GM12878 (cell line): ENCODE results near the gene CYS1.

ENCODE experiments used
- CBX5 ChIP-seq: sonication (generic); IDR thresholded peaks from 2 replicates; pipeline ENCODE4 v1.6.1; 2016; ENCODE audit warnings: low read depth, moderate library complexity, mild to moderate bottlenecking, inconsistent platforms
- CTCF ChIP-seq, 3 experiments: IDR thresholded peaks in 2 of 3; conservative IDR thresholded peaks in 1 of 3; 2 replicates each; pipeline ENCODE4 v1.5.1; 2011; ENCODE audit warnings: low read depth in 3 of 3, low read length in 3 of 3, mild to moderate bottlenecking in 3 of 3, control low read depth in 2 of 3, moderate library complexity in 2 of 3, inconsistent platforms in 1 of 3, mixed read lengths in 1 of 3; ENCODE audit not compliant: control insufficient read depth in 2 of 3, insufficient read depth in 1 of 3; ENCODE audit errors: extremely low read depth in 1 of 3
- MEF2A ChIP-seq: IDR thresholded peaks from 2 replicates; pipeline ENCODE4 v1.6.1; 2011; ENCODE audit warnings: low read depth, mild to moderate bottlenecking, low read length, moderate library complexity; ENCODE audit not compliant: insufficient read depth
- MXI1 ChIP-seq: fragments of 150-350 bp; IDR thresholded peaks from 2 replicates; pipeline ENCODE4 v1.6.1; 2011; ENCODE audit warnings: low read depth, mild to moderate bottlenecking, inconsistent platforms, low read length, improper control_type of control experiment
- PAX5 ChIP-seq: IDR thresholded peaks from 2 replicates; pipeline ENCODE4 v1.6.1; 2011; ENCODE audit warnings: low read depth, low read length, borderline replicate concordance
- POLR2AphosphoS5 ChIP-seq: IDR thresholded peaks from 2 replicates; pipeline ENCODE4 v1.6.1; 2011; ENCODE audit warnings: mild to moderate bottlenecking, low read length, inconsistent platforms
- SUZ12 ChIP-seq: fragments of 200-600 bp; sonication (generic); IDR thresholded peaks from one replicate; pipeline ENCODE4 v1.6.1; 2018; ENCODE audit warnings: antibody characterized with exemption, mild to moderate bottlenecking; ENCODE audit not compliant: unreplicated experiment
- TAF1 ChIP-seq: IDR thresholded peaks from 2 replicates; pipeline ENCODE4 v1.6.1; 2011; ENCODE audit warnings: mild to moderate bottlenecking, low read depth, low read length, borderline replicate concordance
- ZNF207 ChIP-seq: fragments of 450-650 bp; IDR thresholded peaks from 2 replicates; pipeline ENCODE4 v1.6.1; 2014; ENCODE audit warnings: antibody characterized with exemption, mild to moderate bottlenecking, borderline replicate concordance

GRCh38 chr2:10041711-10042110 lies 38.5 kb downstream of the CYS1 start:
- TF ChIP-seq CTCF (IDR thresholded peaks at IDR 0.05 in 2 of 3, conservative IDR thresholded peaks at IDR 0.05 in 1 of 3; ENCODE audit: control insufficient read depth in 2 of 3, extremely low read depth in 1 of 3, insufficient read depth in 1 of 3, low read depth in 3 of 3, low read length in 3 of 3) (no peak), PAX5 (no peak), CBX5 (no peak), SUZ12 (no peak), POLR2AphosphoS5 (no peak), ZNF207 (no peak), MEF2A (no peak), TAF1 (no peak), MXI1 (no peak)
